Gastrocnemius medialis (tissue), 4 donors: ENCODE results near the gene STRBP.

ENCODE experiments used
- POLR2A ChIP-seq, 2 donors: fragments of 450-650 bp; IDR thresholded peaks; one replicate each; pipeline ENCODE4 v1.6.1; 2017; ENCODE audit warnings: antibody characterized with exemption in 2 of 2, mild to moderate bottlenecking in 2 of 2, moderate library complexity in 2 of 2
- TF ChIP-seq, protein P1 (sequence below), 5 experiments: fragments of 450-650 bp in 3 of 5; fragments of 200-600 bp in 2 of 5; sonication (generic) in 2 of 5; IDR thresholded peaks in 4 of 5; conservative IDR thresholded peaks in 1 of 5; 1 replicate in 4 of 5; 2 replicates in 1 of 5; pipeline ENCODE4 v1.5.1; 2016 to 2019; ENCODE audit warnings: antibody characterized with exemption in 5 of 5, mild to moderate bottlenecking in 3 of 5, moderate library complexity in 3 of 5

DNA sequence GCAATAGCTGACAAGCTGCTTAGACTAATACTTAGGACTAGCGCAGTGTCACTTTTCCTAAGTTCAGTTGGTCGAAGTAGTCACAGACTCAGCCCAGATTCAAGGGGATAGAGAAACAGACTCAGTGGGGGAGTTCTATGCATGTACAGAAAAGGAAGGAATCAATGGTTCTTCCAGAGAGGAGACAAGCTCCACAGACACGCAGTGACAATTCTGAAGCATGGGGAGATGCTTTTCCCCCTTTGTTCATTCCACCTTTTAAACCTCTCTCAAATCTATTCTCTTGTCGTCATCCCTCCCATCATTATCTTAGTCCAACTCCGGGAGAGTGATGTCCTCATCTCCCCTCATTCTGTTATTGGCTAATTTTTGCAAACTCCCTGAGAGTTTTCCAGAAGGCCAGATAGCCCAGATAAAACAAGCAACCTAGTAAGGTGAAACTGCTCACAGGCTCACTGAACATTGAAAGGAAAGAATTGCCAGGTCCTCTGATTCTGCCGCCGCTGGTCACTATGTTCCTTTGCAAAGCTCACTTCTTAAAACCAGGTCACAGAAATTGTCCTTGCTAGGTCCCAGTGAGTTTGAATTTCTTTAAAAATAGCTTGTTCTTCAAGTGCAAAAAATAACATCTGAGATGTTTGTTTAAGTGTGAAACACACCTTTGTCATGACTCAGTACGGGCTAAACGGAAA lies 13.4 kb upstream of the STRBP start:
- TF ChIP-seq, protein P1, sequence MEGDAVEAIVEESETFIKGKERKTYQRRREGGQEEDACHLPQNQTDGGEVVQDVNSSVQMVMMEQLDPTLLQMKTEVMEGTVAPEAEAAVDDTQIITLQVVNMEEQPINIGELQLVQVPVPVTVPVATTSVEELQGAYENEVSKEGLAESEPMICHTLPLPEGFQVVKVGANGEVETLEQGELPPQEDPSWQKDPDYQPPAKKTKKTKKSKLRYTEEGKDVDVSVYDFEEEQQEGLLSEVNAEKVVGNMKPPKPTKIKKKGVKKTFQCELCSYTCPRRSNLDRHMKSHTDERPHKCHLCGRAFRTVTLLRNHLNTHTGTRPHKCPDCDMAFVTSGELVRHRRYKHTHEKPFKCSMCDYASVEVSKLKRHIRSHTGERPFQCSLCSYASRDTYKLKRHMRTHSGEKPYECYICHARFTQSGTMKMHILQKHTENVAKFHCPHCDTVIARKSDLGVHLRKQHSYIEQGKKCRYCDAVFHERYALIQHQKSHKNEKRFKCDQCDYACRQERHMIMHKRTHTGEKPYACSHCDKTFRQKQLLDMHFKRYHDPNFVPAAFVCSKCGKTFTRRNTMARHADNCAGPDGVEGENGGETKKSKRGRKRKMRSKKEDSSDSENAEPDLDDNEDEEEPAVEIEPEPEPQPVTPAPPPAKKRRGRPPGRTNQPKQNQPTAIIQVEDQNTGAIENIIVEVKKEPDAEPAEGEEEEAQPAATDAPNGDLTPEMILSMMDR (IDR thresholded peaks at IDR 0.05 in 4 of 5, conservative IDR thresholded peaks at IDR 0.05 in 1 of 5): no peak
- no peak for TF ChIP-seq POLR2A (IDR thresholded peaks at IDR 0.05)
